Suprapubic skin (tissue), 4 donors: Measurements from ENCODE around the gene LELP1.

Source experiments
- CTCF ChIP-seq, 2 donors: fragments of 200-600 bp in 1 of 2; fragments of 450-650 bp in 1 of 2; sonication (generic) in 1 of 2; IDR thresholded peaks; one replicate each; pipeline ENCODE4 v1.5.1; 2016 to 2019; ENCODE audit warnings: antibody characterized with exemption in 2 of 2, mild to moderate bottlenecking in 1 of 2, moderate library complexity in 1 of 2
- EP300 ChIP-seq: sonication (generic); formaldehyde crosslinking; IDR thresholded peaks from one replicate; pipeline ENCODE4 v1.6.1; 2017; ENCODE audit warnings: antibody characterized with exemption
- POLR2A ChIP-seq, 2 donors: fragments of 450-650 bp; IDR thresholded peaks; one replicate each; pipeline ENCODE4 v1.6.1; 2017; ENCODE audit warnings: antibody characterized with exemption in 2 of 2, mild to moderate bottlenecking in 2 of 2, moderate library complexity in 2 of 2
- POLR2AphosphoS5 ChIP-seq, 3 donors: sonication (generic); formaldehyde crosslinking; IDR thresholded peaks; one replicate each; pipeline ENCODE4 v1.6.1; 2017; ENCODE audit warnings: antibody characterized with exemption in 3 of 3

GRCh38 chr1:153253693-153254092 is 50.5 kb downstream of the LELP1 start:
- TF ChIP-seq CTCF (IDR thresholded peaks at IDR 0.05) (no peak), POLR2AphosphoS5 (IDR thresholded peaks at IDR 0.05) (no peak), POLR2A (IDR thresholded peaks at IDR 0.05) (no peak), EP300 (no peak)
